ENCODE data around the gene C2CD2L.

DNA sequence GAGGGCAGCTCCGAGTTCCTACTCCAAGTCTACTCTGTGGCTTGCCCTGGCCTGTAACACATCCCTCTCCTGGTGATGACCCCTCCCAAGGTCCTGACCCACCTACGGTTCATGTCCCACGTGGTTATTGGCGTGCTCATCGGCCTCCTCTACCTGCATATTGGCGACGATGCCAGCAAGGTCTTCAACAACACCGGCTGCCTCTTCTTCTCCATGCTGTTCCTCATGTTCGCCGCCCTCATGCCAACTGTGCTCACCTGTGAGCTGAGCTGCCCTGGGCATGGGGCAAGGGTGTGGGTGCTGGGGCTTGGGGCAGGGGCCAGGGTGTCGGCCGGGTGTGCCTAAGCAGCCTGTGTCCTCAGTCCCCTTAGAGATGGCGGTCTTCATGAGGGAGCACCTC is 51.3 kb downstream of the C2CD2L start:
- no peak for TF ChIP-seq JUN (IDR thresholded peaks at IDR 0.05)
- TF ChIP-seq, protein P1, sequence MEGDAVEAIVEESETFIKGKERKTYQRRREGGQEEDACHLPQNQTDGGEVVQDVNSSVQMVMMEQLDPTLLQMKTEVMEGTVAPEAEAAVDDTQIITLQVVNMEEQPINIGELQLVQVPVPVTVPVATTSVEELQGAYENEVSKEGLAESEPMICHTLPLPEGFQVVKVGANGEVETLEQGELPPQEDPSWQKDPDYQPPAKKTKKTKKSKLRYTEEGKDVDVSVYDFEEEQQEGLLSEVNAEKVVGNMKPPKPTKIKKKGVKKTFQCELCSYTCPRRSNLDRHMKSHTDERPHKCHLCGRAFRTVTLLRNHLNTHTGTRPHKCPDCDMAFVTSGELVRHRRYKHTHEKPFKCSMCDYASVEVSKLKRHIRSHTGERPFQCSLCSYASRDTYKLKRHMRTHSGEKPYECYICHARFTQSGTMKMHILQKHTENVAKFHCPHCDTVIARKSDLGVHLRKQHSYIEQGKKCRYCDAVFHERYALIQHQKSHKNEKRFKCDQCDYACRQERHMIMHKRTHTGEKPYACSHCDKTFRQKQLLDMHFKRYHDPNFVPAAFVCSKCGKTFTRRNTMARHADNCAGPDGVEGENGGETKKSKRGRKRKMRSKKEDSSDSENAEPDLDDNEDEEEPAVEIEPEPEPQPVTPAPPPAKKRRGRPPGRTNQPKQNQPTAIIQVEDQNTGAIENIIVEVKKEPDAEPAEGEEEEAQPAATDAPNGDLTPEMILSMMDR (IDR thresholded peaks at IDR 0.05), result no peak
- TF ChIP-seq, protein P2, sequence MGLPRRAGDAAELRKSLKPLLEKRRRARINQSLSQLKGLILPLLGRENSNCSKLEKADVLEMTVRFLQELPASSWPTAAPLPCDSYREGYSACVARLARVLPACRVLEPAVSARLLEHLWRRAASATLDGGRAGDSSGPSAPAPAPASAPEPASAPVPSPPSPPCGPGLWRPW (IDR thresholded peaks at IDR 0.05), result no peak
- no peak for TF ChIP-seq NFE2L2 (conservative IDR thresholded peaks at IDR 0.05; ENCODE audit: low read length)
- no peak for TF ChIP-seq MAFK (IDR thresholded peaks at IDR 0.05; ENCODE audit: partially characterized antibody)
- TF ChIP-seq POLR2A (IDR thresholded peaks at IDR 0.05; ENCODE audit: low read length), result no peak
- TF ChIP-seq PHF8 (IDR thresholded peaks at IDR 0.05; ENCODE audit: borderline replicate concordance, low read depth), result no peak
- TF ChIP-seq RARB (CRISPR knock-in tag; IDR thresholded peaks at IDR 0.05), result no peak
- no peak for TF ChIP-seq NR3C1 (IDR thresholded peaks at IDR 0.05)

Measured in A549 (cell line).